ENCODE data around the gene PJA2. TPM values are rescaled to one million over a fixed set of nuclear protein-coding genes. Genes with fewer than 3 reads are reported as not detected.
"Not testable (repeated sequence)": the region's sequence is repeated elsewhere in the genome, so short reads cannot be mapped to it uniquely, and the experiment has no call there.

The PJA2 gene
- polyA plus RNA-seq, 2 of the 4 experiments (the other 2 are of a cell fraction): 24.9 to 56.5 TPM

GRCh38 chr5:109291090-109291489, 118.7 kb downstream of the PJA2 start (continued):
- TF ChIP-seq ZC3H11A (IDR thresholded peaks at IDR 0.05): no peak
- TF ChIP-seq MAFK (IDR thresholded peaks at IDR 0.05; ENCODE audit: partially characterized antibody): no peak
- TF ChIP-seq RAD21 (conservative IDR thresholded peaks at IDR 0.05 in 1 of 2, IDR thresholded peaks at IDR 0.05 in 1 of 2): no peak
- no peak for TF ChIP-seq PBX3 (IDR thresholded peaks at IDR 0.05)
- TF ChIP-seq KDM1A (IDR thresholded peaks at IDR 0.05; ENCODE audit: low read depth): no peak
- TF ChIP-seq E2F6 (IDR thresholded peaks at IDR 0.05; ENCODE audit: borderline replicate concordance, low read depth): no peak
- no peak for TF ChIP-seq HES2 (IDR thresholded peaks at IDR 0.05)

- WGBS (ENCODE audit: missing lambda C conversion rate): no CpG with 5 or more reads among the region's 2 CpGs
- FAIRE-seq: no peak
- DNase-seq (ENCODE audit: low read depth in 1 of 2, low spot score in 1 of 2): no peak
Observed at GRCh38 chr5:109290231-109290630, 119.5 kb downstream of the PJA2 start.

GRCh38 chr5:109286628-109287027, 123.1 kb downstream of the PJA2 start:
- ATAC-seq; H3K4me2 ChIP-seq; H3K9me3 ChIP-seq; DNase-seq (ENCODE audit: low read depth in 1 of 2, low spot score in 1 of 2); H3K27ac ChIP-seq; CTCF ChIA-PET; H3K4me1 ChIP-seq; POLR2A ChIA-PET; FAIRE-seq; H3K4me3 ChIP-seq: not testable (repeated sequence)
- WGBS (ENCODE audit: missing lambda C conversion rate): 41% methylated on average over 4 of the region's 4 CpGs

More at GRCh38 chr5:109290231-109290630, 119.5 kb downstream of the PJA2 start:
- CTCF ChIA-PET: interaction anchor here (1.0 kb wide), 1 partner anchor 10 kb away, joined by 3 read pairs; no protein-coding TSS in a partner anchor
- Histone ChIP-seq H3K9me3 (no peaks in the 10 kb centered on the region), H3K4me2 (no peak overlapping the region), H3K4me3 (no peak overlapping the region), H3K27ac (no peak overlapping the region), H3K4me1 (no peaks in the 10 kb centered on the region)
- POLR2A ChIA-PET: no interaction called here
- TF ChIP-seq BHLHE40 (IDR thresholded peaks at IDR 0.05; ENCODE audit: low read depth, low read length) (no peak), MAFK (IDR thresholded peaks at IDR 0.05; ENCODE audit: partially characterized antibody) (no peak), SMC3 (IDR thresholded peaks at IDR 0.05) (no peak), ZSCAN20 (CRISPR knock-in tag; IDR thresholded peaks at IDR 0.05) (no peak), TP53 (CRISPR knock-in tag; IDR thresholded peaks at IDR 0.05) (no peak), KDM1A (IDR thresholded peaks at IDR 0.05; ENCODE audit: low read depth) (no peak), MAZ (IDR thresholded peaks at IDR 0.05; ENCODE audit: borderline replicate concordance, low read depth, low read length) (no peak), EHMT2 (IDR thresholded peaks at IDR 0.05; ENCODE audit: low read depth) (no peak), RCOR1 (IDR thresholded peaks at IDR 0.05; ENCODE audit: low read depth, low read length) (no peak), HES2 (IDR thresholded peaks at IDR 0.05) (no peak)
- no peak for ATAC-seq
